ENCODE measurements around the gene TAOK1. TPM values are rescaled to one million over a fixed set of nuclear protein-coding genes. Genes with fewer than 3 reads are reported as not detected.
A peak's percentile ranks its signal among the peaks of the same experiment; 100 is the strongest.

TAOK1 gene
- total and polyA plus RNA-seq, 2 of the 13 experiments (the other 11 are each of a cell fraction or from before 2014, with no cell fraction given): 14.1 to 23.0 TPM

- TF ChIP-seq MATR3 (CRISPR knock-in tag; IDR thresholded peaks at IDR 0.05) (no peak), HHEX (CRISPR knock-in tag; IDR thresholded peaks at IDR 0.05) (no peak), GABPB1 (CRISPR knock-in tag; IDR thresholded peaks at IDR 0.05) (no peak; the same call in none of the 2 replicates), ZBTB49 (CRISPR knock-in tag; IDR thresholded peaks at IDR 0.05; ENCODE audit: borderline replicate concordance) (no peak), ZNF264 (CRISPR knock-in tag; IDR thresholded peaks at IDR 0.05) (peak; percentile 12; the same call in 1 of the 2 replicates), ZNF275 (CRISPR knock-in tag; IDR thresholded peaks at IDR 0.05; ENCODE audit: borderline replicate concordance) (0 out of 2 replicates have a peak, but pooled peaks have one; percentile 15), NR2F2 (IDR thresholded peaks at IDR 0.05; ENCODE audit: borderline replicate concordance, low read depth) (no peak), ZNF572 (CRISPR knock-in tag; IDR thresholded peaks at IDR 0.05) (no peak), NBN (conservative IDR thresholded peaks at IDR 0.05) (no peak), ZNF501 (CRISPR knock-in tag; IDR thresholded peaks at IDR 0.05) (no peak), IRF9 (CRISPR knock-in tag; IDR thresholded peaks at IDR 0.05; ENCODE audit: borderline replicate concordance) (no peak), BCL6 (CRISPR knock-in tag; IDR thresholded peaks at IDR 0.05) (0 out of 2 replicates have a peak, but pooled peaks have one; percentile 15), NFIC (IDR thresholded peaks at IDR 0.05; ENCODE audit: low read length) (no peak), SIX1 (CRISPR knock-in tag; IDR thresholded peaks at IDR 0.05; ENCODE audit: borderline replicate concordance) (no peak), SRSF1 (optimal IDR thresholded peaks at IDR 0.05; ENCODE audit: low read depth, low read length) (no peak), SRSF9 (IDR thresholded peaks at IDR 0.05; ENCODE audit: borderline replicate concordance, insufficient read depth, low read depth, low read length, poor library complexity, severe bottlenecking) (no peak)
- TF ChIP-seq, protein P1, sequence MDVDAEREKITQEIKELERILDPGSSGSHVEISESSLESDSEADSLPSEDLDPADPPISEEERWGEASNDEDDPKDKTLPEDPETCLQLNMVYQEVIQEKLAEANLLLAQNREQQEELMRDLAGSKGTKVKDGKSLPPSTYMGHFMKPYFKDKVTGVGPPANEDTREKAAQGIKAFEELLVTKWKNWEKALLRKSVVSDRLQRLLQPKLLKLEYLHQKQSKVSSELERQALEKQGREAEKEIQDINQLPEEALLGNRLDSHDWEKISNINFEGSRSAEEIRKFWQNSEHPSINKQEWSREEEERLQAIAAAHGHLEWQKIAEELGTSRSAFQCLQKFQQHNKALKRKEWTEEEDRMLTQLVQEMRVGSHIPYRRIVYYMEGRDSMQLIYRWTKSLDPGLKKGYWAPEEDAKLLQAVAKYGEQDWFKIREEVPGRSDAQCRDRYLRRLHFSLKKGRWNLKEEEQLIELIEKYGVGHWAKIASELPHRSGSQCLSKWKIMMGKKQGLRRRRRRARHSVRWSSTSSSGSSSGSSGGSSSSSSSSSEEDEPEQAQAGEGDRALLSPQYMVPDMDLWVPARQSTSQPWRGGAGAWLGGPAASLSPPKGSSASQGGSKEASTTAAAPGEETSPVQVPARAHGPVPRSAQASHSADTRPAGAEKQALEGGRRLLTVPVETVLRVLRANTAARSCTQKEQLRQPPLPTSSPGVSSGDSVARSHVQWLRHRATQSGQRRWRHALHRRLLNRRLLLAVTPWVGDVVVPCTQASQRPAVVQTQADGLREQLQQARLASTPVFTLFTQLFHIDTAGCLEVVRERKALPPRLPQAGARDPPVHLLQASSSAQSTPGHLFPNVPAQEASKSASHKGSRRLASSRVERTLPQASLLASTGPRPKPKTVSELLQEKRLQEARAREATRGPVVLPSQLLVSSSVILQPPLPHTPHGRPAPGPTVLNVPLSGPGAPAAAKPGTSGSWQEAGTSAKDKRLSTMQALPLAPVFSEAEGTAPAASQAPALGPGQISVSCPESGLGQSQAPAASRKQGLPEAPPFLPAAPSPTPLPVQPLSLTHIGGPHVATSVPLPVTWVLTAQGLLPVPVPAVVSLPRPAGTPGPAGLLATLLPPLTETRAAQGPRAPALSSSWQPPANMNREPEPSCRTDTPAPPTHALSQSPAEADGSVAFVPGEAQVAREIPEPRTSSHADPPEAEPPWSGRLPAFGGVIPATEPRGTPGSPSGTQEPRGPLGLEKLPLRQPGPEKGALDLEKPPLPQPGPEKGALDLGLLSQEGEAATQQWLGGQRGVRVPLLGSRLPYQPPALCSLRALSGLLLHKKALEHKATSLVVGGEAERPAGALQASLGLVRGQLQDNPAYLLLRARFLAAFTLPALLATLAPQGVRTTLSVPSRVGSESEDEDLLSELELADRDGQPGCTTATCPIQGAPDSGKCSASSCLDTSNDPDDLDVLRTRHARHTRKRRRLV (CRISPR knock-in tag; IDR thresholded peaks at IDR 0.05): no peak
Observed at GRCh38 chr17:29591146-29591736, 201.1 kb downstream of the TAOK1 start (continued).

Measured in HepG2 (cell line).